Fibroblast of the aortic adventitia (primary cell): ENCODE results near the gene ASIC4. TPM values are rescaled to one million over a fixed set of nuclear protein-coding genes. Genes with fewer than 3 reads are reported as not detected.
A peak's percentile ranks its signal among the peaks of the same experiment; 100 is the strongest.

Experiments used
- DNase-seq: peaks from one replicate; pipeline ENCODE4 v3.0.0-alpha.2; 2010; ENCODE audit warnings: low read depth
- H3K4me3 ChIP-seq: 2 replicates; pipeline ENCODE4 v1.5.1; 2011; ENCODE audit warnings: low read depth, mild to moderate bottlenecking, control low read depth, low read length, moderate library complexity
- total RNA-seq: library from RNA; depleted of rRNA; stranded (reverse); fragments of >200 nt; gene quantifications from 2 replicates; pipeline ENCODE4 v1.2.3, GENCODE V29; 2012; ENCODE audit warnings: low replicate concordance
- TF ChIP-seq, protein P1 (sequence below): IDR thresholded peaks from 2 replicates; pipeline ENCODE4 v1.5.1; 2011; ENCODE audit warnings: mild to moderate bottlenecking, low read length, control low read depth, inconsistent platforms; ENCODE audit not compliant: insufficient read depth

Gene ASIC4
- total RNA-seq, 1 donor, result not detected

DNA sequence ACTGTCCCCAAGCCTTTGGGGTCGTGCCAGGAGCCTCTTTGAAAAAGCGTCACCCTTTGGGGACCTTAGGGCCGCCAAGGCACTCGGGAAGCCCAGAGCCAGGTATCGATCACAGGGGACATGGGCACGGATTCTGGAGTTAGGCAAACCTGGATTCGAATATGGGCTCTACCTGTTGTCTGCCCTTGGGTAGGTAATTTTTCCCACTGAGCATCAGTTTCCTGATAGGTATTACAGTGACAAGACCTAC is 38.8 kb downstream of the ASIC4 start:
- TF ChIP-seq, protein P1, sequence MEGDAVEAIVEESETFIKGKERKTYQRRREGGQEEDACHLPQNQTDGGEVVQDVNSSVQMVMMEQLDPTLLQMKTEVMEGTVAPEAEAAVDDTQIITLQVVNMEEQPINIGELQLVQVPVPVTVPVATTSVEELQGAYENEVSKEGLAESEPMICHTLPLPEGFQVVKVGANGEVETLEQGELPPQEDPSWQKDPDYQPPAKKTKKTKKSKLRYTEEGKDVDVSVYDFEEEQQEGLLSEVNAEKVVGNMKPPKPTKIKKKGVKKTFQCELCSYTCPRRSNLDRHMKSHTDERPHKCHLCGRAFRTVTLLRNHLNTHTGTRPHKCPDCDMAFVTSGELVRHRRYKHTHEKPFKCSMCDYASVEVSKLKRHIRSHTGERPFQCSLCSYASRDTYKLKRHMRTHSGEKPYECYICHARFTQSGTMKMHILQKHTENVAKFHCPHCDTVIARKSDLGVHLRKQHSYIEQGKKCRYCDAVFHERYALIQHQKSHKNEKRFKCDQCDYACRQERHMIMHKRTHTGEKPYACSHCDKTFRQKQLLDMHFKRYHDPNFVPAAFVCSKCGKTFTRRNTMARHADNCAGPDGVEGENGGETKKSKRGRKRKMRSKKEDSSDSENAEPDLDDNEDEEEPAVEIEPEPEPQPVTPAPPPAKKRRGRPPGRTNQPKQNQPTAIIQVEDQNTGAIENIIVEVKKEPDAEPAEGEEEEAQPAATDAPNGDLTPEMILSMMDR, result no peak
- DNase-seq, result no peak
- H3K4me3 ChIP-seq, result peak overlapping the region; percentile 71

DNA sequence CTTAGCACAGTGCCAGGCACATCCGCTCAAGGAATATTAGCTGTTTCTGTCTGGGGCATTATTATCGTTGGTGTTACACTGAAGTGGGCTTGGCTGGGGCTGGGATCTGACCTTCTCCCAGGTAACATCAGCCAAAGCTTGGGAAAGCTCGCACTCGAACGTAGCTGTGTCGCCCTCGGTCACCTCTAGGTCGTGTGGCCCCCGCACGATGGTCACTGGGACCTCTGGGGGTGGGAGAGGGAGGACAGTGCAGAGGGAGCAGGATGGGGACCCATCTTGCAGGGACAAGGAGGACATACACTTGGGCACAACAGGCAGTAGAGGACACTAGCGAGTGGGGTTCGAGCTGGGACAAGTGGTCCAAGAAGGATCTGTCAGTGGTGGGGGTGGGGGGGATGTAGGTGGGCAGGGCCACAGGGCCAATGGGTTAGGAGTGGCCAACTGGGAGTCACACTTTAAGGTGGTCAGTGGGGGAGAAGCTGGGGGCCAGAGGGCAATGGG is 39.2 kb downstream of the ASIC4 start:
- no peak for DNase-seq
- no peak overlapping the region for H3K4me3 ChIP-seq
- TF ChIP-seq, protein P1, result no peak

- no peak for DNase-seq
- TF ChIP-seq, protein P1, result no peak
- H3K4me3 ChIP-seq, result no peak overlapping the region
Measured at GRCh38 chr2:219554350-219554749, 40.1 kb downstream of the ASIC4 start.

DNA sequence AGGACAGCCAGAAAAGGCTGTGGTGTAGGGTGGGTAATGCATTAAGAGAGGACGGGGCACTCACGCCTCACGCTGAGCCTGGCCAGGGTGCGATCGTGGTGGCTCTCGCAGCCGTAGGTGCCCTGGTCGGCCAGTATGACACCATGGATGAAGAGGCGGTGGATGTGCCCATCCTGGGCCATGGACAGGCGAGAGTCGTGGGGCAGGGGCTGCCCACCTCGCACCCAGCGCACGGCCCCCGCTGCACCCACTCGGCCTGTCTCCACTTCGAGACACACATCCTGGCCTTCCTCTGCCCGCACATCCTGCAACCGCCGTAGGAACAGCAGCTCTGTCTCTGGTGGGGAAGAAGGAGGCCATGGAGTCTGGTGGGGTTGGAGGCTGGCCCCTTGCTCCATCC is 41.7 kb downstream of the ASIC4 start:
- no peak for DNase-seq
- no peak overlapping the region for H3K4me3 ChIP-seq
- TF ChIP-seq, protein P1, result no peak

DNA sequence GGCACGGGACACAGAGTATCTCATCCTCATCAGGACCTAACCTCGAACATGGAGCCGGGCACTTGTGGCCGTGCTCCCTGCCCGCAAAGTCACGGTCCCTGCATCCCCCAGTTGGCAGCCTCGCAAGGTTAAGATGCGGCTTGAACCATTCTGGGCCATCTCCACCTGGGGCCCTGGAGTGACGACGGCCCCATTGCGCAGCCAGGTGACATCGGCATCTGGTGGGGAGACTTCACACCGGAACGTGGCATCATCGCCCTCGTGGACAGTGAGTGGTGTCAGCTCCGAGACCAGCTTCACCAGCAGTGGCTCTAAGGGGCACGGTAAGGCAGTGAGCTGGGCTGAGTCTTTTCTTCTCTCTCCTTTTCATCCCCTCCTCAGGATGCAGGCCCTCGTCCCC is 42.1 kb downstream of the ASIC4 start:
- TF ChIP-seq, protein P1, result no peak
- no peak overlapping the region for H3K4me3 ChIP-seq
- DNase-seq, result no peak

- TF ChIP-seq, protein P1, result no peak
- H3K4me3 ChIP-seq, result no peak overlapping the region
- no peak for DNase-seq
Measured at GRCh38 chr2:219557320-219557719, 43.0 kb downstream of the ASIC4 start.
